Measurements from ENCODE around the gene TBL3. TPM values are rescaled to one million over a fixed set of nuclear protein-coding genes. Genes with fewer than 3 reads are reported as not detected.

Gene TBL3
- total RNA-seq, 1 experiment from 2014 or later: 42.4 TPM

DNA sequence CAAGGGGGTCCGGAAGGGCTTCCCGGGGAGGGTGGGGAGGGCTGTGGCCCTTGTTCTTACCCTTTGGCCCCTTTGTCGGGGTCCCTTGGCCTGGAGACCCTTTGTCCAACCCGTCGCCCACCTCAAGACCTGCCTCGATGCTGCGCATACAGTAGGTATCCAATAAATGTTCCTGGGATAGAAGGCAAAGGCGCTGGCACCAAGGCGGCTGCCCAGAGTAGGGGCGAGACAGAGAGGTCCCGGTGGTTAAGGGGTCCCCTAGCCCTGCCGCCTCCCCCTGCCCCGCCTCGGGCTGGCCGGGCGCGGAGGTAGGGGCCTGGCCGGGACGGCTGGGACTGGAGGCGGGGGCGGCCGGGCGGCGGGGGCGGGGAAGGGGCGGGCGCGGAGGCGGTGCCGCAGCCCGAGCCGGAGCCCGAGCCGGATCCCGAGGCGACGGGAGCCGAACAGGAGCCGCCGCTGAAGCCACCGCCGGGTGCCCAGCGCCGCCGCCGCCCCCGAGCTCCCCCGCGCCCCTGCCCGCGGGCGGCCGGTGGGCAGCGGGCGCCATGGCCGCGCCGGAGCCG is 54.7 kb downstream of the TBL3 start, which contains the start of gene NHERF2:
Gene NHERF2 (plus strand): TSS at position 442 of the 563 bp plus-strand sequence. CDS start 104 bp downstream, at position 546.
- in situ Hi-C loops (cut with HindIII; ENCODE audit: low pct_unique_long_range_greater_than_20kb, low sequenced_read_pairs): no loop called here
- POLR2A ChIA-PET: interaction anchor here (0.6 kb wide), 1 partner anchor 148 kb away, joined by 4 read pairs; no protein-coding TSS in a partner anchor

DNA sequence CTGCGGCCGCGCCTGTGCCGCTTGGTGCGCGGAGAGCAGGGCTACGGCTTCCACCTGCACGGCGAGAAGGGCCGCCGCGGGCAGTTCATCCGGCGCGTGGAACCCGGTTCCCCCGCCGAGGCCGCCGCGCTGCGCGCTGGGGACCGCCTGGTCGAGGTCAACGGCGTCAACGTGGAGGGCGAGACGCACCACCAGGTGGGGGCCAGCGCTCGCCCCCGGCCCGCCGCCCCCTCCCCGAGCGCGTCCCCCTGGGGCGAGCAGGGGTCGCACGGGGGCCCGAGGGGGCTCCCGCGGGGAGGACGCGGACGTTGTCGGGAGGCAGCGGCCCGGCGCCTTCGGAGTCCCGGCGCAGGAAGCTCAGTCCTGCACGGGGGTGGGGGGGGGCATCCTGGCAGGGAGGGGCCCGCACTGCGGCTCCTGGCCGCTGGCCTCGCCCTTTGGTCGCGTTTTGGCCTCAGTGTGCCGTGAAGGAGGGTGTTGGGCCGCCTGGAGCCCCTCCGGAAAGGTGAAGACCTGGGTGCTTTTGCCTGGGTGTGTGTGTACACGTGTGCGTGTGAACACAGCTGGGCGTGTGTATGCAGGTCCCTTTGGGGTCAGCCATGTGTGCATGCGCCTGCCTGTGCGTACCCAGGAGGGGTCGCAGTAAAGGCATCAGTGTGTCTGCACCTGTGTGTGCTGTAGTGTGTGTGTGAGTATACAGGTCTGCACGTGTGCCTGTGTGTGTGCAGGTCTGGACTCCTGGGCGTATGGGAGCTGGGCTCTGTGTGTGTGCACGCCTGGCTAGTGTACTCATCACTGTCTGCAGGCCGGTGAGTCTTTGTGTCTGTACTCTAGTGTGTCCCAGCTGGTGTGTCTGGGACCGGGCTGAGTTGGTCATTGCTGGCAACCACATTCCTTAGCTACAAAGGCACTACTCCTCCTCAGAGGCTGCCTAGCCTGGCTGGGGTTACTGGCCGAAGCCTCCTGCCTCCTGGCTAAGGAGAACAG is 55.5 kb downstream of the TBL3 start:
- peak; percentile 13 for ATAC-seq
- in situ Hi-C loops (cut with HindIII; ENCODE audit: low pct_unique_long_range_greater_than_20kb, low sequenced_read_pairs): no loop called here
- intact Hi-C loops (cut with micrococcal nuclease; ENCODE audit: unreplicated experiment): loop anchor here (10.0 kb wide), 1 partner anchor 117 kb away; the partner anchor contains the start of gene RAB26

More for the DNA sequence above, 54.7 kb downstream of the TBL3 start, which contains the start of gene NHERF2:
- CTCF ChIA-PET: interaction anchor here (0.6 kb wide), 1 partner anchor 30 kb away, joined by 6 read pairs; no protein-coding TSS in a partner anchor
- Histone ChIP-seq H3K4me3 (ENCODE audit: low read depth in 2 of 2, low read length in 2 of 2) (peak within 1 kb of the TSS; percentile 54 to 59), H3K9me3 (ENCODE audit: control insufficient read depth, insufficient read depth, low read depth, low read length) (no peaks in the 10 kb centered on the region), H3K4me1 (ENCODE audit: control insufficient read depth, insufficient read depth, low read length) (peaks cover 57% of the 10 kb centered on the region), H3K27ac (ENCODE audit: low read length) (peak within 1 kb of the TSS; percentile 77), H3K36me3 (ENCODE audit: control insufficient read depth, insufficient read depth, low read length) (no peaks in the 10 kb centered on the region), H3K27me3 (ENCODE audit: control insufficient read depth, insufficient read depth, low read length) (no peaks in the 10 kb centered on the region)
- DNase-seq (ENCODE audit: low read depth, low spot score) (no peak), ATAC-seq (peak; percentile 43)
- TF ChIP-seq, protein P1, sequence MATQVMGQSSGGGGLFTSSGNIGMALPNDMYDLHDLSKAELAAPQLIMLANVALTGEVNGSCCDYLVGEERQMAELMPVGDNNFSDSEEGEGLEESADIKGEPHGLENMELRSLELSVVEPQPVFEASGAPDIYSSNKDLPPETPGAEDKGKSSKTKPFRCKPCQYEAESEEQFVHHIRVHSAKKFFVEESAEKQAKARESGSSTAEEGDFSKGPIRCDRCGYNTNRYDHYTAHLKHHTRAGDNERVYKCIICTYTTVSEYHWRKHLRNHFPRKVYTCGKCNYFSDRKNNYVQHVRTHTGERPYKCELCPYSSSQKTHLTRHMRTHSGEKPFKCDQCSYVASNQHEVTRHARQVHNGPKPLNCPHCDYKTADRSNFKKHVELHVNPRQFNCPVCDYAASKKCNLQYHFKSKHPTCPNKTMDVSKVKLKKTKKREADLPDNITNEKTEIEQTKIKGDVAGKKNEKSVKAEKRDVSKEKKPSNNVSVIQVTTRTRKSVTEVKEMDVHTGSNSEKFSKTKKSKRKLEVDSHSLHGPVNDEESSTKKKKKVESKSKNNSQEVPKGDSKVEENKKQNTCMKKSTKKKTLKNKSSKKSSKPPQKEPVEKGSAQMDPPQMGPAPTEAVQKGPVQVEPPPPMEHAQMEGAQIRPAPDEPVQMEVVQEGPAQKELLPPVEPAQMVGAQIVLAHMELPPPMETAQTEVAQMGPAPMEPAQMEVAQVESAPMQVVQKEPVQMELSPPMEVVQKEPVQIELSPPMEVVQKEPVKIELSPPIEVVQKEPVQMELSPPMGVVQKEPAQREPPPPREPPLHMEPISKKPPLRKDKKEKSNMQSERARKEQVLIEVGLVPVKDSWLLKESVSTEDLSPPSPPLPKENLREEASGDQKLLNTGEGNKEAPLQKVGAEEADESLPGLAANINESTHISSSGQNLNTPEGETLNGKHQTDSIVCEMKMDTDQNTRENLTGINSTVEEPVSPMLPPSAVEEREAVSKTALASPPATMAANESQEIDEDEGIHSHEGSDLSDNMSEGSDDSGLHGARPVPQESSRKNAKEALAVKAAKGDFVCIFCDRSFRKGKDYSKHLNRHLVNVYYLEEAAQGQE (IDR thresholded peaks at IDR 0.05; ENCODE audit: insufficient read depth in 1 of 2, low read depth in 2 of 2, low read length in 1 of 2): no peak
- TF ChIP-seq SIN3A (IDR thresholded peaks at IDR 0.05; ENCODE audit: borderline replicate concordance, insufficient read depth, low read depth, low read length): no peak
- intact Hi-C loops (cut with micrococcal nuclease; ENCODE audit: unreplicated experiment): loop anchor here (10.0 kb wide), 1 partner anchor 118 kb away; the partner anchor contains the start of gene RAB26
- no TSS peak for BruUV-seq (replicated peaks)

More for the DNA sequence above, 55.5 kb downstream of the TBL3 start:
- H3K9me3 ChIP-seq (ENCODE audit: control insufficient read depth, insufficient read depth, low read depth, low read length): no peaks in the 10 kb centered on the region
- ChIA-PET POLR2A (interaction anchor here (0.6 kb wide), 1 partner anchor 149 kb away, joined by 4 read pairs; no protein-coding TSS in a partner anchor), CTCF (interaction anchor here (0.6 kb wide), 1 partner anchor 29 kb away, joined by 6 read pairs; no protein-coding TSS in a partner anchor)
- no peaks in the 10 kb centered on the region for H3K27me3 ChIP-seq (ENCODE audit: control insufficient read depth, insufficient read depth, low read length)
- BruUV-seq (replicated peaks): no TSS peak
- DNase-seq (ENCODE audit: low read depth, low spot score): no peak
- H3K4me3 ChIP-seq (ENCODE audit: low read depth in 2 of 2, low read length in 2 of 2): peak overlapping the region; percentile 54 to 59
- H3K36me3 ChIP-seq (ENCODE audit: control insufficient read depth, insufficient read depth, low read length): no peaks in the 10 kb centered on the region
- H3K27ac ChIP-seq (ENCODE audit: low read length): peak overlapping the region; percentile 76
- TF ChIP-seq, protein P2, sequence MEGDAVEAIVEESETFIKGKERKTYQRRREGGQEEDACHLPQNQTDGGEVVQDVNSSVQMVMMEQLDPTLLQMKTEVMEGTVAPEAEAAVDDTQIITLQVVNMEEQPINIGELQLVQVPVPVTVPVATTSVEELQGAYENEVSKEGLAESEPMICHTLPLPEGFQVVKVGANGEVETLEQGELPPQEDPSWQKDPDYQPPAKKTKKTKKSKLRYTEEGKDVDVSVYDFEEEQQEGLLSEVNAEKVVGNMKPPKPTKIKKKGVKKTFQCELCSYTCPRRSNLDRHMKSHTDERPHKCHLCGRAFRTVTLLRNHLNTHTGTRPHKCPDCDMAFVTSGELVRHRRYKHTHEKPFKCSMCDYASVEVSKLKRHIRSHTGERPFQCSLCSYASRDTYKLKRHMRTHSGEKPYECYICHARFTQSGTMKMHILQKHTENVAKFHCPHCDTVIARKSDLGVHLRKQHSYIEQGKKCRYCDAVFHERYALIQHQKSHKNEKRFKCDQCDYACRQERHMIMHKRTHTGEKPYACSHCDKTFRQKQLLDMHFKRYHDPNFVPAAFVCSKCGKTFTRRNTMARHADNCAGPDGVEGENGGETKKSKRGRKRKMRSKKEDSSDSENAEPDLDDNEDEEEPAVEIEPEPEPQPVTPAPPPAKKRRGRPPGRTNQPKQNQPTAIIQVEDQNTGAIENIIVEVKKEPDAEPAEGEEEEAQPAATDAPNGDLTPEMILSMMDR (IDR thresholded peaks at IDR 0.05): no peak; the same call in 1 of the 2 replicates
- no peak for TF ChIP-seq TCF7L2 (IDR thresholded peaks at IDR 0.05; ENCODE audit: low read depth, low read length)
- no peak for TF ChIP-seq POLR2AphosphoS5 (IDR thresholded peaks at IDR 0.05; ENCODE audit: low read depth, low read length)
- no peak for TF ChIP-seq SIN3A (IDR thresholded peaks at IDR 0.05; ENCODE audit: borderline replicate concordance, insufficient read depth, low read depth, low read length)
- TF ChIP-seq, protein P1 (IDR thresholded peaks at IDR 0.05; ENCODE audit: insufficient read depth in 1 of 2, low read depth in 2 of 2, low read length in 1 of 2): no peak
- peaks cover 62% of the 10 kb centered on the region for H3K4me1 ChIP-seq (ENCODE audit: control insufficient read depth, insufficient read depth, low read length)
